ENCODE data around the gene KIAA1328. TPM values are rescaled to one million over a fixed set of nuclear protein-coding genes. Genes with fewer than 3 reads are reported as not detected.

The KIAA1328 gene
- total and polyA plus RNA-seq, 3 experiments from 2014 or later: 6.6 to 8.3 (median 6.8) TPM

- H3K4me3 ChIP-seq (ENCODE audit: low read length): no peak overlapping the region
- Mint-ChIP-seq H3K27ac (no peak overlapping the region), H3K27me3 (no peaks in the 10 kb centered on the region), H3K36me3 (peaks cover 0 to 40% (median 7%) of the 10 kb centered on the region in 3 donors), H3K4me1 (no peaks in the 10 kb centered on the region), H3K4me3 (no peak overlapping the region), H3K9me3 (peaks cover 0 to 31% (median 19%) of the 10 kb centered on the region in 5 donors)
- no peaks in the 10 kb centered on the region for H3K9me3 ChIP-seq (ENCODE audit: low read length)
- CTCF ChIA-PET: no interaction called here
- no peak overlapping the region for H3K27ac ChIP-seq (ENCODE audit: low read depth, low read length)
- DNase-seq: no peak
- H3K27me3 ChIP-seq (ENCODE audit: insufficient read depth, low read length, poor library complexity, severe bottlenecking): no peaks in the 10 kb centered on the region
- no peaks in the 10 kb centered on the region for H3K4me1 ChIP-seq (ENCODE audit: insufficient read depth, low read length)
- H3K36me3 ChIP-seq (ENCODE audit: insufficient read depth, low read length): no peaks in the 10 kb centered on the region
- POLR2A ChIA-PET: no interaction called here
Observed at GRCh38 chr18:37210781-37211180, 381.9 kb downstream of the KIAA1328 start.

- peaks cover 0 to 6% (median 0%) of the 10 kb centered on the region in 3 donors for H3K4me1 Mint-ChIP-seq
Observed at GRCh38 chr18:37218022-37218590, 389.2 kb downstream of the KIAA1328 start.

GRCh38 chr18:37219257-37219656, 390.3 kb downstream of the KIAA1328 start:
- Histone ChIP-seq H3K36me3 (ENCODE audit: insufficient read depth, low read length) (no peaks in the 10 kb centered on the region), H3K27me3 (ENCODE audit: insufficient read depth, low read length, poor library complexity, severe bottlenecking) (no peaks in the 10 kb centered on the region), H3K4me1 (ENCODE audit: insufficient read depth, low read length) (no peaks in the 10 kb centered on the region), H3K4me3 (ENCODE audit: low read length) (no peak overlapping the region), H3K27ac (ENCODE audit: low read depth, low read length) (no peak overlapping the region), H3K9me3 (ENCODE audit: low read length) (no peaks in the 10 kb centered on the region)
- CTCF ChIA-PET: no interaction called here
- Mint-ChIP-seq H3K36me3 (peaks cover 4 to 45% (median 17%) of the 10 kb centered on the region in 3 donors), H3K9me3 (peaks cover 0 to 41% (median 6%) of the 10 kb centered on the region in 5 donors), H3K4me3 (no peak overlapping the region), H3K27ac (no peak overlapping the region), H3K4me1 (peaks cover 0 to 6% (median 0%) of the 10 kb centered on the region in 3 donors), H3K27me3 (peaks cover 0 to 2% of the 10 kb centered on the region in 2 donors)
- POLR2A ChIA-PET: no interaction called here
- no peak for DNase-seq

More at GRCh38 chr18:37218022-37218590, 389.2 kb downstream of the KIAA1328 start:
- ChIA-PET POLR2A (no interaction called here), CTCF (interaction anchor here (0.6 kb wide), 1 partner anchor 378 kb away, joined by 3 read pairs; no protein-coding TSS in a partner anchor)
- no peak overlapping the region for H3K4me3 Mint-ChIP-seq
- H3K27me3 Mint-ChIP-seq: peaks cover 0 to 2% of the 10 kb centered on the region in 2 donors
- Histone ChIP-seq H3K36me3 (ENCODE audit: insufficient read depth, low read length) (no peaks in the 10 kb centered on the region), H3K9me3 (ENCODE audit: low read length) (no peaks in the 10 kb centered on the region), H3K4me1 (ENCODE audit: insufficient read depth, low read length) (no peaks in the 10 kb centered on the region), H3K4me3 (ENCODE audit: low read length) (no peak overlapping the region), H3K27me3 (ENCODE audit: insufficient read depth, low read length, poor library complexity, severe bottlenecking) (no peaks in the 10 kb centered on the region), H3K27ac (ENCODE audit: low read depth, low read length) (no peak overlapping the region)
- peak overlapping the region in 1 of 8 donors; percentile 29 for H3K27ac Mint-ChIP-seq
- DNase-seq: no peak
- peaks cover 0 to 48% (median 15%) of the 10 kb centered on the region in 5 donors for H3K9me3 Mint-ChIP-seq
- peaks cover 4 to 49% (median 18%) of the 10 kb centered on the region in 3 donors for H3K36me3 Mint-ChIP-seq

- H3K9me3 Mint-ChIP-seq: peaks cover 0 to 21% (median 3%) of the 10 kb centered on the region in 5 donors
- Histone ChIP-seq H3K9me3 (ENCODE audit: low read length) (no peaks in the 10 kb centered on the region), H3K4me1 (ENCODE audit: insufficient read depth, low read length) (no peaks in the 10 kb centered on the region), H3K27ac (ENCODE audit: low read depth, low read length) (no peak overlapping the region), H3K27me3 (ENCODE audit: insufficient read depth, low read length, poor library complexity, severe bottlenecking) (no peaks in the 10 kb centered on the region), H3K36me3 (ENCODE audit: insufficient read depth, low read length) (no peaks in the 10 kb centered on the region), H3K4me3 (ENCODE audit: low read length) (no peak overlapping the region)
- ChIA-PET POLR2A (no interaction called here), CTCF (no interaction called here)
- peak overlapping the region in 1 of 8 donors; percentile 23 for H3K27ac Mint-ChIP-seq
- H3K4me1 Mint-ChIP-seq: peaks cover 0 to 6% (median 0%) of the 10 kb centered on the region in 3 donors
- peaks cover 13 to 48% (median 19%) of the 10 kb centered on the region in 3 donors for H3K36me3 Mint-ChIP-seq
- no peak for DNase-seq
- H3K27me3 Mint-ChIP-seq: peaks cover 0 to 2% of the 10 kb centered on the region in 2 donors
- no peak overlapping the region for H3K4me3 Mint-ChIP-seq
Observed at GRCh38 chr18:37222354-37222998, 393.5 kb downstream of the KIAA1328 start.

GRCh38 chr18:37222999-37223378, 394.1 kb downstream of the KIAA1328 start:
- H3K9me3 Mint-ChIP-seq: peaks cover 0 to 22% (median 3%) of the 10 kb centered on the region in 5 donors
- Histone ChIP-seq H3K27me3 (ENCODE audit: insufficient read depth, low read length, poor library complexity, severe bottlenecking) (no peaks in the 10 kb centered on the region), H3K36me3 (ENCODE audit: insufficient read depth, low read length) (no peaks in the 10 kb centered on the region), H3K27ac (ENCODE audit: low read depth, low read length) (no peak overlapping the region), H3K4me1 (ENCODE audit: insufficient read depth, low read length) (no peaks in the 10 kb centered on the region), H3K9me3 (ENCODE audit: low read length) (no peaks in the 10 kb centered on the region), H3K4me3 (ENCODE audit: low read length) (no peak overlapping the region)
- H3K4me1 Mint-ChIP-seq: peaks cover 0 to 6% (median 0%) of the 10 kb centered on the region in 3 donors
- peaks cover 16 to 49% (median 19%) of the 10 kb centered on the region in 3 donors for H3K36me3 Mint-ChIP-seq
- no peak overlapping the region for H3K4me3 Mint-ChIP-seq
- no peak for DNase-seq
- POLR2A ChIA-PET: no interaction called here
- H3K27me3 Mint-ChIP-seq: peaks cover 0 to 2% of the 10 kb centered on the region in 2 donors
- no peak overlapping the region for H3K27ac Mint-ChIP-seq
- CTCF ChIA-PET: no interaction called here

- no peaks in the 10 kb centered on the region for H3K4me1 Mint-ChIP-seq
- Histone ChIP-seq H3K36me3 (ENCODE audit: insufficient read depth, low read length) (no peaks in the 10 kb centered on the region), H3K27me3 (ENCODE audit: insufficient read depth, low read length, poor library complexity, severe bottlenecking) (no peaks in the 10 kb centered on the region), H3K4me3 (ENCODE audit: low read length) (no peak overlapping the region), H3K9me3 (ENCODE audit: low read length) (no peaks in the 10 kb centered on the region), H3K27ac (ENCODE audit: low read depth, low read length) (no peak overlapping the region), H3K4me1 (ENCODE audit: insufficient read depth, low read length) (no peaks in the 10 kb centered on the region)
- H3K27ac Mint-ChIP-seq: no peak overlapping the region
- H3K9me3 Mint-ChIP-seq: peaks cover 2 to 29% (median 3%) of the 10 kb centered on the region in 5 donors
- peaks cover 18 to 59% (median 19%) of the 10 kb centered on the region in 3 donors for H3K36me3 Mint-ChIP-seq
- no peak for DNase-seq
- H3K4me3 Mint-ChIP-seq: no peak overlapping the region
- CTCF ChIA-PET: no interaction called here
- H3K27me3 Mint-ChIP-seq: no peaks in the 10 kb centered on the region
- POLR2A ChIA-PET: no interaction called here
Observed at GRCh38 chr18:37225279-37225678, 396.4 kb downstream of the KIAA1328 start.

- POLR2A ChIA-PET: no interaction called here
- Histone ChIP-seq H3K9me3 (ENCODE audit: low read length) (no peaks in the 10 kb centered on the region), H3K27me3 (ENCODE audit: insufficient read depth, low read length, poor library complexity, severe bottlenecking) (no peaks in the 10 kb centered on the region), H3K4me3 (ENCODE audit: low read length) (no peak overlapping the region), H3K27ac (ENCODE audit: low read depth, low read length) (no peak overlapping the region), H3K4me1 (ENCODE audit: insufficient read depth, low read length) (no peaks in the 10 kb centered on the region), H3K36me3 (ENCODE audit: insufficient read depth, low read length) (no peaks in the 10 kb centered on the region)
- Mint-ChIP-seq H3K9me3 (peaks cover 2 to 21% (median 3%) of the 10 kb centered on the region in 5 donors), H3K4me1 (no peaks in the 10 kb centered on the region), H3K27ac (no peak overlapping the region), H3K27me3 (no peaks in the 10 kb centered on the region), H3K36me3 (peaks cover 2 to 31% (median 5%) of the 10 kb centered on the region in 3 donors), H3K4me3 (no peak overlapping the region)
- no peak for DNase-seq
- CTCF ChIA-PET: no interaction called here
Observed at GRCh38 chr18:37230768-37231167, 401.8 kb downstream of the KIAA1328 start.

- no peak for DNase-seq
- Mint-ChIP-seq H3K4me1 (no peaks in the 10 kb centered on the region), H3K9me3 (peaks cover 2 to 19% (median 3%) of the 10 kb centered on the region in 5 donors), H3K36me3 (peaks cover 1 to 26% (median 5%) of the 10 kb centered on the region in 3 donors), H3K27ac (no peak overlapping the region), H3K4me3 (no peak overlapping the region), H3K27me3 (no peaks in the 10 kb centered on the region)
- H3K9me3 ChIP-seq (ENCODE audit: low read length): no peaks in the 10 kb centered on the region
- ChIA-PET CTCF (no interaction called here), POLR2A (no interaction called here)
- no peaks in the 10 kb centered on the region for H3K27me3 ChIP-seq (ENCODE audit: insufficient read depth, low read length, poor library complexity, severe bottlenecking)
- no peak overlapping the region for H3K4me3 ChIP-seq (ENCODE audit: low read length)
- H3K27ac ChIP-seq (ENCODE audit: low read depth, low read length): no peak overlapping the region
- no peaks in the 10 kb centered on the region for H3K4me1 ChIP-seq (ENCODE audit: insufficient read depth, low read length)
- no peaks in the 10 kb centered on the region for H3K36me3 ChIP-seq (ENCODE audit: insufficient read depth, low read length)
Observed at GRCh38 chr18:37231251-37231650, 402.3 kb downstream of the KIAA1328 start.

All from CD8-positive, alpha-beta memory T cell (primary cell).